HEK293 (cell line): ENCODE measurements around the gene TSPOAP1.

Experiments used
- ZNF146 ChIP-seq: fragments of 450-650 bp; formaldehyde crosslinking; IDR thresholded peaks from 2 replicates; pipeline ENCODE4 v1.5.1; 2016; ENCODE audit warnings: missing biosample characterization, missing genetic modification characterization
- ZNF266 ChIP-seq: fragments of 450-650 bp; formaldehyde crosslinking; IDR thresholded peaks from 2 replicates; pipeline ENCODE4 v1.5.1; 2016; ENCODE audit warnings: missing biosample characterization, missing genetic modification characterization, low read depth
- ZSCAN16 ChIP-seq: fragments of 450-650 bp; formaldehyde crosslinking; IDR thresholded peaks from 2 replicates; pipeline ENCODE4 v1.5.1; 2016; ENCODE audit warnings: missing biosample characterization, missing genetic modification characterization
- TF ChIP-seq, protein P1 (sequence below): fragments of 450-650 bp; formaldehyde crosslinking; IDR thresholded peaks from 2 replicates; pipeline ENCODE4 v1.5.1; 2016; ENCODE audit warnings: missing biosample characterization, missing genetic modification characterization

DNA sequence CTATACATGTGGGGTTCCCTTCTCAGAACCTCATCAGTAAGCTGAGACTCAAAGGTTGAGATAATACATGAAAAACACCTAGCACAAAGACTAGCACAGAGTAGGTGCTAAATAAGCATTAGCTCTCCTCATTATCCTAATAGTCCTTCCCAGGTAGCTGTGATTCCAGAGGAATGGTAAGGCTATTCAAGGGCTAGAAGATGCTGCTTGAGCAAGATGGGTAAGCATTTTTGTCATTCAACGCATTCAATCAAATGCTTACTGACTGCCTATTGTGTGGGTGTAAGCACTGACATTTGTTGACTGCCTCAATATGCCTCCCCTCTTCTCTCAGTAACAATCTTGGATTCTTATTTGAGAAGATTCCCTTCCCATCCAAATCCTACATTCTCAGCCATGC is 19.4 kb upstream of the TSPOAP1 start:
- TF ChIP-seq, protein P1, sequence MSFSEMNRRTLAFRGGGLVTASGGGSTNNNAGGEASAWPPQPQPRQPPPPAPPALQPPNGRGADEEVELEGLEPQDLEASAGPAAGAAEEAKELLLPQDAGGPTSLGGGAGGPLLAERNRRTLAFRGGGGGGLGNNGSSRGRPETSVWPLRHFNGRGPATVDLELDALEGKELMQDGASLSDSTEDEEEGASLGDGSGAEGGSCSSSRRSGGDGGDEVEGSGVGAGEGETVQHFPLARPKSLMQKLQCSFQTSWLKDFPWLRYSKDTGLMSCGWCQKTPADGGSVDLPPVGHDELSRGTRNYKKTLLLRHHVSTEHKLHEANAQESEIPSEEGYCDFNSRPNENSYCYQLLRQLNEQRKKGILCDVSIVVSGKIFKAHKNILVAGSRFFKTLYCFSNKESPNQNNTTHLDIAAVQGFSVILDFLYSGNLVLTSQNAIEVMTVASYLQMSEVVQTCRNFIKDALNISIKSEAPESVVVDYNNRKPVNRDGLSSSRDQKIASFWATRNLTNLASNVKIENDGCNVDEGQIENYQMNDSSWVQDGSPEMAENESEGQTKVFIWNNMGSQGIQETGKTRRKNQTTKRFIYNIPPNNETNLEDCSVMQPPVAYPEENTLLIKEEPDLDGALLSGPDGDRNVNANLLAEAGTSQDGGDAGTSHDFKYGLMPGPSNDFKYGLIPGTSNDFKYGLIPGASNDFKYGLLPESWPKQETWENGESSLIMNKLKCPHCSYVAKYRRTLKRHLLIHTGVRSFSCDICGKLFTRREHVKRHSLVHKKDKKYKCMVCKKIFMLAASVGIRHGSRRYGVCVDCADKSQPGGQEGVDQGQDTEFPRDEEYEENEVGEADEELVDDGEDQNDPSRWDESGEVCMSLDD = no peak
- TF ChIP-seq ZNF146 (tag by site-specific recombination) (no peak), ZSCAN16 (tag by site-specific recombination) (no peak), ZNF266 (tag by site-specific recombination) (no peak)
